Skin epidermis (tissue), 12 donors: ENCODE results near the gene CHD5.

ENCODE experiments used
- H3K27ac ChIP-seq, 21 experiments: fragments of 200-600 bp; sonication (generic) in 11 of 21; one replicate each; pipeline ENCODE4 v1.5.0; 2020; ENCODE audit warnings: mild to moderate bottlenecking in 3 of 21, inconsistent platforms in 2 of 21, moderate library complexity in 2 of 21
- H3K4me3 ChIP-seq, 7 experiments: fragments of 200-600 bp; sonication (generic) in 2 of 7; one replicate each; pipeline ENCODE4 v1.5.0; 2020; ENCODE audit warnings: inconsistent platforms in 2 of 7, mild to moderate bottlenecking in 2 of 7, moderate library complexity in 1 of 7

The CHD5 gene

GRCh38 chr1:6123083-6123482 is 57.0 kb downstream of the CHD5 start:
- Histone ChIP-seq H3K27ac (no peak overlapping the region), H3K4me3 (no peak overlapping the region)

- Histone ChIP-seq H3K4me3 (no peak overlapping the region), H3K27ac (no peak overlapping the region)
These were observed 58.3 kb downstream of the CHD5 start for GRCh38 chr1:6121651-6122370.

- Histone ChIP-seq H3K27ac (no peak overlapping the region), H3K4me3 (no peak overlapping the region)
These were observed 59.1 kb downstream of the CHD5 start for GRCh38 chr1:6121021-6121421.

GRCh38 chr1:6118415-6118814 is 61.7 kb downstream of the CHD5 start:
- Histone ChIP-seq H3K27ac (no peak overlapping the region), H3K4me3 (no peak overlapping the region)

- no peak overlapping the region for H3K27ac ChIP-seq
- H3K4me3 ChIP-seq = no peak overlapping the region
These were observed 62.5 kb downstream of the CHD5 start for GRCh38 chr1:6117624-6118023.

GRCh38 chr1:6117064-6117463 is 63.1 kb downstream of the CHD5 start:
- H3K27ac ChIP-seq = no peak overlapping the region
- no peak overlapping the region for H3K4me3 ChIP-seq

GRCh38 chr1:6116137-6116536 is 64.0 kb downstream of the CHD5 start:
- Histone ChIP-seq H3K4me3 (no peak overlapping the region), H3K27ac (no peak overlapping the region)

GRCh38 chr1:6113745-6114144 is 66.4 kb downstream of the CHD5 start:
- Histone ChIP-seq H3K27ac (no peak overlapping the region), H3K4me3 (no peak overlapping the region)

GRCh38 chr1:6113116-6113515 is 67.0 kb downstream of the CHD5 start:
- Histone ChIP-seq H3K4me3 (no peak overlapping the region), H3K27ac (no peak overlapping the region)

- Histone ChIP-seq H3K4me3 (no peak overlapping the region), H3K27ac (no peak overlapping the region)
These were observed 67.5 kb downstream of the CHD5 start for GRCh38 chr1:6112690-6113005.

- Histone ChIP-seq H3K4me3 (no peak overlapping the region), H3K27ac (no peak overlapping the region)
These were observed 68.0 kb downstream of the CHD5 start for GRCh38 chr1:6111991-6112689.

- Histone ChIP-seq H3K4me3 (no peak overlapping the region), H3K27ac (no peak overlapping the region)
These were observed 68.5 kb downstream of the CHD5 start for GRCh38 chr1:6111571-6111970.

GRCh38 chr1:6110326-6110725 is 69.8 kb downstream of the CHD5 start:
- Histone ChIP-seq H3K27ac (no peak overlapping the region), H3K4me3 (no peak overlapping the region)

- no peak overlapping the region for H3K27ac ChIP-seq
- no peak overlapping the region for H3K4me3 ChIP-seq
These were observed 70.4 kb downstream of the CHD5 start for GRCh38 chr1:6109688-6110087.

- H3K4me3 ChIP-seq = no peak overlapping the region
- no peak overlapping the region for H3K27ac ChIP-seq
These were observed 71.0 kb downstream of the CHD5 start for GRCh38 chr1:6108937-6109614.

GRCh38 chr1:6108476-6108875 is 71.6 kb downstream of the CHD5 start:
- Histone ChIP-seq H3K4me3 (no peak overlapping the region), H3K27ac (no peak overlapping the region)

- Histone ChIP-seq H3K27ac (no peak overlapping the region), H3K4me3 (no peak overlapping the region)
These were observed 72.4 kb downstream of the CHD5 start for GRCh38 chr1:6107409-6108356.

- no peak overlapping the region for H3K27ac ChIP-seq
- no peak overlapping the region for H3K4me3 ChIP-seq
These were observed 73.1 kb downstream of the CHD5 start for GRCh38 chr1:6106977-6107376.

- Histone ChIP-seq H3K27ac (no peak overlapping the region), H3K4me3 (no peak overlapping the region)
These were observed 73.8 kb downstream of the CHD5 start for GRCh38 chr1:6106321-6106731.

GRCh38 chr1:6105763-6106162 is 74.4 kb downstream of the CHD5 start:
- Histone ChIP-seq H3K27ac (no peak overlapping the region), H3K4me3 (no peak overlapping the region)
